GM12865 (cell line): ENCODE results near the gene TOP2A.

Experiments used
- DNase-seq: peaks from one replicate; pipeline ENCODE4 v3.0.0; 2010; ENCODE audit warnings: low read depth
- H3K4me3 ChIP-seq: 2 replicates; pipeline ENCODE4 v1.5.1; 2011; ENCODE audit warnings: mild to moderate bottlenecking, low read depth, low read length, control low read depth
- TF ChIP-seq, protein P1 (sequence below): IDR thresholded peaks from 2 replicates; pipeline ENCODE4 v1.5.1; 2011; ENCODE audit warnings: low read length, control low read depth, low read depth, inconsistent platforms; ENCODE audit not compliant: insufficient read depth; ENCODE audit errors: missing control alignments

Gene TOP2A

DNA sequence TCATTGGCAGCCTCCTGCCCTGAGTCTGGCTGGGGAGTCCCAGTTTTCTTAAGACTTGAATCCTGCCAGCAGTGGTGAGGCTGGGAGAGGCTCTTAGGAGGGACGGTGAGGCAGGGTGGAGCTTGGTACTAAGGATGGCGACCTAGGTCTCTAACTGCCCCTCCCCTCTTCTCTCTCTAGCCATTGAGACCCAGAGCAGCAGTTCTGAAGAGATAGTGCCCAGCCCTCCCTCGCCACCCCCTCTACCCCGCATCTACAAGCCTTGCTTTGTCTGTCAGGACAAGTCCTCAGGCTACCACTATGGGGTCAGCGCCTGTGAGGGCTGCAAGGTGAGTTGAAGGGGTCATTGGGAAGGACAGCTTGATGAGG, 69.6 kb downstream of the TOP2A start:
- H3K4me3 ChIP-seq = no peak overlapping the region
- TF ChIP-seq, protein P1, sequence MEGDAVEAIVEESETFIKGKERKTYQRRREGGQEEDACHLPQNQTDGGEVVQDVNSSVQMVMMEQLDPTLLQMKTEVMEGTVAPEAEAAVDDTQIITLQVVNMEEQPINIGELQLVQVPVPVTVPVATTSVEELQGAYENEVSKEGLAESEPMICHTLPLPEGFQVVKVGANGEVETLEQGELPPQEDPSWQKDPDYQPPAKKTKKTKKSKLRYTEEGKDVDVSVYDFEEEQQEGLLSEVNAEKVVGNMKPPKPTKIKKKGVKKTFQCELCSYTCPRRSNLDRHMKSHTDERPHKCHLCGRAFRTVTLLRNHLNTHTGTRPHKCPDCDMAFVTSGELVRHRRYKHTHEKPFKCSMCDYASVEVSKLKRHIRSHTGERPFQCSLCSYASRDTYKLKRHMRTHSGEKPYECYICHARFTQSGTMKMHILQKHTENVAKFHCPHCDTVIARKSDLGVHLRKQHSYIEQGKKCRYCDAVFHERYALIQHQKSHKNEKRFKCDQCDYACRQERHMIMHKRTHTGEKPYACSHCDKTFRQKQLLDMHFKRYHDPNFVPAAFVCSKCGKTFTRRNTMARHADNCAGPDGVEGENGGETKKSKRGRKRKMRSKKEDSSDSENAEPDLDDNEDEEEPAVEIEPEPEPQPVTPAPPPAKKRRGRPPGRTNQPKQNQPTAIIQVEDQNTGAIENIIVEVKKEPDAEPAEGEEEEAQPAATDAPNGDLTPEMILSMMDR = no peak
- no peak for DNase-seq

DNA sequence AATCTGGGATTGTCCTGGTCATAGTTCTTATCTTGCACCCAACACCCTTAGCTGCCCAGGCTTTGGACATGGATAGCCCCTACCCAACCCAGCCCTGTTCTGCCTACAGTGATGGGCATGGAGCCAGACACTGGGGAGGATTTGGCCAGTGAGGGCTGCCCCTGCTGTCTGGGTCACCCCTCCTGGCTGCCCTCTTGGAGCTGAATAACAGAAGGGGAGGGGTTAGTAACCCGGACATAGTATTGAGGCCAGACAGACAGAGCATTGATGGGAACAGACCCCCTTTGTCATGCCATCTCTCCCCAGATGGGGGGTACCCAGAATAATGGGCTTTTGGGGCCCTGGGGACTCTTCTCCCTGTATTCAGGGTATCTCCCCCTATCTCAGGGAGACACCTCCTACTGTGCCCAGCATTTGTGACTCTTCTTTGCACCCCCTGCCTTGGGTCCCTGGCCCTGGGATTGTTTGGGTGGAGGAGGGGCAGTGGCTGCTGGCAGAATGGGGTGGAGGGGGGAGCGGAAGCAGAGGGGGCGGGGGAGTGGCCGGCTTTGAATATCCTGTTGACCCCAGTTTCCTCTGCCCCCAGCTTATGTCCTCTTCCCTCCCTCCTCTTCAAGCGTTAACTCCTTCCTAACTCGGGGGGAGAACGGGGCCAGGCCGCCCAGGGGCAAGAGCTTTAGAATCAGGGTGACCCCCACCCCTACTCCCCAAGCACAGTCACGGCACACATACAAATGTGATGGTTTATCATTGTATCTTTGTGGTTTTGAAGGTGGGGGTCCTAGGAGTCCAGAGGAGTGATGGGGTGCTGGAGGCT, 70.2 kb downstream of the TOP2A start:
- DNase-seq = no peak
- TF ChIP-seq, protein P1 = no peak
- H3K4me3 ChIP-seq = no peak overlapping the region

DNA sequence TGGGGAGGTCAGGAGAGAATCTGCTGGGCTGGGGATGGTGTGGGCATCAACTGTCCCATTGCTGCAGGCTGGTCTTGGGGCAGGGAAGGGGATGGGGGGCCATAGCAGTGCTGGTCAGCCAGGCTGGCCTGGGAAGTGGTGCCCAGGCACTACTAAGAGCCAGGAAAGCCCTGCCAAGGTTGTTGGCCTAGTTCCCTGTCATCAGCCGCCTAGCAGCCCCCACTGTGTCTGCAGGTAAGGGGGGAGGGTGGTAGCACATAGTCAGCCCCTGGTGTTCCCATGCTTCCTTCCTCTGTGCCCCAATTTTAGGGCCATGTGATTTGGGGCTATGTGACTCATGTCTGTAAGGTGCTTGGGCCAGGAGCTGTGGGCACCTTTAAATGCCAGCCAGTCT, 70.9 kb downstream of the TOP2A start:
- TF ChIP-seq, protein P1 = no peak
- H3K4me3 ChIP-seq = no peak overlapping the region
- DNase-seq = no peak

DNA sequence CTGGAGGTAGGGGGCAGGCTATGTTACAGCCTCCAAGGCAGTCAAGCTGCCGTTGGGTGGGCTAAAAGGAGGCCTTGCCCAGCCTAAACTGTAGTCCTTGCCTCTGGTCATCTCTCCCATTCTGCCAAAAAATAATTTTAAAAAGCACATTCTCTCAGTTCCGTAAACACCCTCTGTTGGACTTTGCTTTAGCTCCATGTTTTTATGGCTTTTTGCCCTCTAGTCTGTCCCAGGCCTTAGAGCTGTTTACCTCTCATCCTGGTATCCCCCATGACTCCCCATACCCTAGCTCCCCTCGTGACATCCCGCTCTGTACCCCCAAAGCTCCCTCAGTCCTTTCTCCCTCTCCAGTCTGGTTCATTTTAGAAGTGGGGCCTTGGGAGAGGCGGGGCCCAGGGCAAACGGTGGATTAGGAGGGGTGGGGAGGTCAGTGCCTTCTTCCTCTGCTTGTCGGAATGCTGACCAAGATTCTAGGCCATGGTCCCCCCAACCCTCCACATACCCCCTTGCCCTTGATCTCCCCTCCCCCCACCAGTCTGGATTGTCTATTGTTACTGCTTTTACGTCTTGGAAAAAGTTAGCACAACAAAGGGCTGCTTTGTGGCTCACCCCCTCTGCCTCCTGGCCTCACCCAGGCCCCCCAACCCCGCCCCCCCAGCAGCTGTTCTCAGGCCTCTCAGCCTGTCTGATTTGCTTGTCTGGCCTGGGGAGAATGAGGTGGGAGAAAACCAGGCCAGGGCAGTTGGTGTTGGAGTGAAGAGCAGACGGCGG, 71.5 kb downstream of the TOP2A start:
- no peak for DNase-seq
- TF ChIP-seq, protein P1 = no peak
- H3K4me3 ChIP-seq = no peak overlapping the region

DNA sequence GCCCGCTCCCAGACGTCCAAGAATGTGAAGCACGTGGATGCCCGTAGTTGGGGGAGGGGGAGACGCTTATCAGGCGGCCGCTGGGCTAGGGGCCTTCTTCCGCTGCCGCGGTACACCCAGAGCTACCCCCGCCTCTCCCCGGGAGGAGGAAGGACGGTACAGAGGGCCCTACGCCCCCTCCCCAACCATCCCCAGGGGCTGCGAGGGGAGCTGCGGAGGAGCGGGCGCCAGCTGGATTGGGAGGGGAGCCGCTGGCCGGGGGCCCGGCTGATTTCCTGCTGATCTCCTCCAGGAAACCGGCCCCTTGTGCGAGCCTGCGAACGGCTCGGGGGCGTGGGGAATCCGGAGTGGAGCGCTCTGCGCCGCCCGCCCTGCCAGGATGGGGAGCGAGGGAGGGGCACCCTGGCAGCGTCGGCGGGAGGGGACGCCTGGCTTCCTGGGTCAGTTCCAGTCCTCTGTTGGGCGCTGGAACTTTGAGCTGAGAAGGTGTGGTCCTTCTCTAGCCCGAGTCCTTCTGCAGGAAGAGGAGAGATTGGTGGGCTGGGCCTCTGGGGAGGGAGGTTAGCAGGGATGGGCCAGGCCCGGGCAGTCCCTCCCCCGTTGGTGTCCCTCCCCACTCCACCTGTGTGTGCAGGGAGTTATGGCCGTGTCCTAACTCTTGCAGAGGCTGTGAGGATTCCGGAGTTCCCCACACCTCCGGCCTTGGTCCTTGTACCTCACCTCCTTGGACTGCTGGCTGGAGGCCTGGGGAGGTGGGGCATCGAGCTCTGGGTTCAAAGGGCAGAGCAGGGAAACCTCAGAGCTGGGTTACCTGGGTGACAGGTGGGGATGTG, 72.3 kb downstream of the TOP2A start:
- H3K4me3 ChIP-seq = no peak overlapping the region
- DNase-seq = no peak
- TF ChIP-seq, protein P1 = no peak

DNA sequence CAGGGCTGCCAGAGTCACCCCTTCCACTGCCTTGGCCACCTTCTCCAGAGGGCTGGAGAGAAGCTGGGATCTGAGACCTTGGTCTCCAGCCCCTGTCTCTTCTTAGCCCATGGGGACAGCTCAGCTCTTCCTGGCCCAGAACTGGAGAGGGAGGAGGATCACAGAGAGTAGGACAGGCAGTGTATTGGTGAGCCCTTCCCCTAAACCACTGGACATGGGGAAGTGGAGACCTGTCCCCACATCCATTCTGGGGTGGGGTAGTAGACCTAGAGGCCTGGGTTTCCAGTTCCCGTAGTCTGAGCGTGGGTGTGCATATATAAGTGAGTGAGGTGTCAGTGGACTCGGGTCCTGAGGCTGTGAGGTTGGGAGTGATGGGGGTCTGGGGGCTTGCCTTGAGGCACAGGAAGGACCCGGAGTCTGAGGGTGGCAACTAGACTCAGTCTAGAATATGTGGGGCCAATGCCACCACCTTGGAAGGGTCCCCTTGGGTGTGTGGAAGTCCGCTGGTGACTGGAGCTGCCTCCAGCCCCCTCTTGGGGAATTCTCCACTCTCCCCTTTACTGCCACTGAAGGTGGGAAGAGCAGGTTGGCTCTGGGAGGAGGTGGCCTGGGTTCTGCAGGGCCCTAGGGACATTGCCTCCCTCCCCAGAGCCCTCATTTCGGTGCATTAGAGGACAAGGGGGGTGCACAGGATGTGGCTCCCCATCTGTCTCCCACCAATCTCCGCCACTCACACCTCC, 73.1 kb downstream of the TOP2A start:
- DNase-seq = no peak
- no peak overlapping the region for H3K4me3 ChIP-seq
- TF ChIP-seq, protein P1 = no peak
